HG03571 (cell line): ENCODE data around the gene HSPBP1.

Experiments
- ATAC-seq: cut with Tn5 transposase; IDR thresholded peaks from one replicate; pipeline ENCODE4 v1.9.1; 2021; ENCODE audit not compliant: unreplicated experiment

Gene HSPBP1

GRCh38 chr19:55256562-55257460, 23.1 kb downstream of the HSPBP1 start:
- no peak for ATAC-seq

- no peak for ATAC-seq
Observed at GRCh38 chr19:55255618-55256423, 24.1 kb downstream of the HSPBP1 start.

DNA sequence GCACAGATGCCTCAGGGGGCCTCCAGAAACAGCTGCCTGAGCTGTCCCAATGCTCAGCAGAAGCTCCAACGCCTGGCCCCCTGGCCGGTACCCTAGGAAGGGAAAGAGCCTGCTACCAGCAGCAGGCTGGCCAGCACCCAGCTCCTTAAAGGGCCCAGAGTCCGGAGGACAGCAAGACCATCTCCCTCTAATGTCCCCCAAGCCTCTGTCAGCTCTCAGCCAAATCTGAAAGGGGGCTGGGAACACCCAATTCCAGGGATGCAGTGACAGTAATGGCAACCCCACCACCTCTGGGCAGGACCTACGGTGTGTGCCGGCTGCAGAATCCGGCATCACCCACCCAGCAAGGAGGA, 25.3 kb downstream of the HSPBP1 start:
- no peak for ATAC-seq

DNA sequence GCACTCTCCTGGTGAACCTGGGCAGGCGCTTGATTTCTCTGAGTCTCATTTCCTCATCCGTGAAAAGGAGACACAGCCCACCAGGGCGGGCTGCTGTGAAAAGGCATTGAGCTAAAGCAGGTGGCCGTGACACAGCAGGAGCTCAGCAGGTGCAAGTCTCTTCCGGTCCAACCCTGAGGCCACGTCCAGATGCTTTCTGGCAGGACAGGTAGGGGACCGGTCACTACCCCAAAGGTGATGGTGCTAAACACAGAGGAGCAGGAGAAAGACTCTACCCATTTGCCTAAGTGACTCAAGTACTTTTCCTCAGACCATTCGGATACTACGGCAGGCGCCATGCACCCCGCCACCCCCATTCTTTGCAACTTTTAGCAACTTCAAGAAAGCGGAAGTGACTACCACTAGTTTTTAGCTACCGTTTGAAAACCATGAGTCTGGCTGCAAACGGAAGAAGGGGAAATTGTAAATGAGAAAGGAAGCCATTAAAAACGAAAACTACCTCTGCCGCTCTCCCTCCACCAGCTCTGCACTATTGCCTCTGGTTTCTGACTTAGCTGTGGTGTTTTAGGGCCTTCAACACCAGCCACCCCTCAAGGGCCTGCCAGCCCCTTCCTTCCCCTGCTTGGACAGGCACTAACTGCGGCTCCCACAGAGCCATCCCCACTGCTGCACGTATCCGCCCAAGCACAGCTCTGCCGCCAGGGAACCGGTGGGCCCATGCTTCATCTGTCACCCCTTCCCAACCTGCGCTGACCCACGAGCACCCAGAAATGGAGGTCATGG, 25.9 kb downstream of the HSPBP1 start:
- ATAC-seq = peak; percentile 40

GRCh38 chr19:55252760-55253663, 26.9 kb downstream of the HSPBP1 start:
- no peak for ATAC-seq

DNA sequence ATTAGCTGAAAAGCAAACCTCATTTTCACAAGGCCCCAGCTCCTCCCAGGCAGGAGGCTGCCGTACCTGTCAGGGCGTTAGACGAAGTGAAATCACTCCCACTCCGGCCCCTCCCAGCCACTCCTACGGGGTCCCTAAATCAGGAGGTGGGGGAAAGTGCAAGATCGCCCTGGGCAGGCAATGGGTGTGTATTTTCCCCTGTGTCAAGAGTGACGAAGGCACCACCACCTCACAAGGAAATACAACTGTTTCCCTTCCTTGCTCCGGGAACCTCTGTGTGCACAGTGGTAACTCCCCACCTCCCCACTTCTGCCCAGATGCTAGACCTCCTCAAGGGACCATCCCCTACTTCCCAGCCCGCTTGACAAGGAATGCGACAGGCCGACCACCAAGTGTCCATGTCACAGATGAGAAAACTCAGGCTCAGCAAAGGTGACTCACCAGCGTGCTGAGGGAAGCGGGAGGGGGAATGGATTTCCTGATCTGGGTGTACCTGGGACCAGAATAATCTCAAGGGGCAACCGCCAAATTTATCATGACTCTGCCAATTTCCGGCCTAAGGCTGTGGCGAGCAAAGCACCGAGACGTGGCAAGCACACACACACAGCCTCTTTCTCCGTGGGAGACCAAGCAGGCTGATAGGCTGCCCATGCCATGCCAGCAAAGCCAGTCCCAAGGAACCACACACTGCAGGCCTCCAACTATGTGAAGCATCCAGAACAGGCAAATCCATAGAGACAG, 28.4 kb downstream of the HSPBP1 start:
- no peak for ATAC-seq

DNA sequence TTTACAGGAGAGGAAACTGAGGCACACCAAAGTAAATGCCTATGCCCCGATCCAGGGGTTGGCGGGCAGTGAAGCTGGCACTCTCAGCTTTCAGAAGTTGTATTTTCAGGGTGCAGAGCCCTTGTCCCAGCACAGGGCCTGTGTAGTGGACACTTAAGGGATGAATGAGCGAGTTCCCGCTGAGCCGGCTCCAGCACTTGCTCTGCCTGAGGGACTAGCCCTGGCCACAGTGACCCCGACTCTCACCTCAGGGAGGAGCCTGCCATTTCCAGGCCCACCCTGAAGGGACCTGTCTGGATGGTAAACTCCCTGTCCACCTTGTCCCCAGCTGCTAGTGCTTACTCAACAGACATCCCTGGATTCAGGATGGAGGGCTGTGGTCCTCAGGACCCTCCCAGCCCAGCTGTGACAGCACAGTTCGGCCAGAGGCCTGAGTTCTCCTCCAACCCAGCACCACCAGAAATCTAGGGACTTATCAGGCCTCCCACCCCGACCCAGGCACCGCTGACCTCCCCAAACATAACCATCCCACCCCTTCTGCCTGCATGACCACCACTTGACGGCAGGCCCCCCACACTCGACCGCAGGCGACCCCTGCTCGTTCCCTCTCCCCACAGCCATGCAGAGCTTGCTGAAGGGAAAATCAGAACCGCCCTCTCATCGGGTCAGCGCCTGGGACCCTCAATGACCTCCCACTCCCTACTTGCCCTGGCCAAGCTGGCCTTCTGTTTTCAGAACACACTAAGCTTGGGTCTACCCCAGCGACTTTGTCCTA, 29.5 kb downstream of the HSPBP1 start:
- no peak for ATAC-seq

- no peak for ATAC-seq
Observed at GRCh38 chr19:55249841-55250240, 30.1 kb downstream of the HSPBP1 start.

DNA sequence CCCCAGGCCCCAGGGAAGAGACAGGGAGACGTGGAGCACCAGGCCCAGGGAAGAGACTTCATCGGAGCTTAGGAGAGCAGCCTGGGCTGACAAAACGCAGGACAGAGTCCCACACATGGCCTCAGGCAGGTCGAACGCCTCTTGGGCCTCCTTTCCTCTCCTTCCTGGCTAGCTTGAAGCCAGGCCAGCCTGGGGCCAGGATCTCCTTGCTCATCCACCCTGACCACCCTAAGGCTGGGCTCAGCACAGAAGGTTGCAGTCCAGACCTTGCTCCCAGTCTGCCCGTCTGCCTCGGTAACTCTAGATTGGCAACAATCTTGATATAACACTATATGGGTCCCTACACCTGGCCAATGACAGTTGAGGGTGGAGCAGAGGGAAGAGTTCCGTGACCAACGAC, 31.2 kb downstream of the HSPBP1 start:
- no peak for ATAC-seq

DNA sequence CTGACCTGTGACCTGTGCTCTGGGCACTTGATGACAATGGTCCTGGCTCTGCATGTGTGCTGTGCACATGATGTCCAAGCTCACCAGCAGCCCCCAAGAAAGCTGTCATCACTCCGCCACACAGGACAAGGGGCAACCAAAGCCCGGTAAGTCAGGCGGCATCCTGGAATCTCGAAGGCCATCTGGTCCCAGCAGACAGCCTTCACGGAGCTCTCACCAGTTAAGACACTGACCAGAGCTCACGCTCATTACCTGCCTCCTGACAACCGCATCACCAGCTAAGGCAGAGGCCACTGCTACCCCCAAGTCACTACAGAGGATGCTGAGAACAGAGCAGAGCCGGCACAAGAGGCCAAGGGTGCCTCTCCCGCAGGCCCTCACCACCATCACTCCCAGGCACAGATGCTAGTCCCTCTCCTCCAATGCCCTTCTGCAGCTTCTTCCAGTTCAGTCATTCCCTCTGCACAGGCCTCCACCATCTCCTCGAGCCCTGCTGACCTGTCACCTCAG, 31.7 kb downstream of the HSPBP1 start:
- ATAC-seq = no peak

DNA sequence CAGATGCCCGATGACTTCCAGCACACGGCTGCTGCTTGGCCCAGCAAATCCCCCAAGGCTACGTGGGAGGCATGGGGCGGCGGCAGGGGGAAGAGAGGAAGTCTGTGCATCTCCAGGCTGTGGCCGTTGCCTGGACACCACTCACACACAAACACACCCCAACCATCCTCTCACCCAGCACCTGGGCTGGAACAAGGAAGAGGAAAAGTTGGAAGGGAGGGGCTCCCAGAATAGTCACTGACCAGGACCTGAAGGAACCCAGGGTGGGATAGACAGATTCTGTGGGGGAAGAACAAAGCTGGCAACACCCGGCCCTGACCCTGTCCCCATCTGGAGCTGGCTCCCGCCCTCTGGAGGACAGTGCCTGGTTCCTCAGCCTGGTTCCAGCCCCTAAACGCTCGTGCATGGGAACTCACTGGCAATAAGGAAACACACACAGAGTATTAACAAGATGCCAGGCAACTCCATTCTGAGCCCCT, 32.2 kb downstream of the HSPBP1 start:
- ATAC-seq = no peak

DNA sequence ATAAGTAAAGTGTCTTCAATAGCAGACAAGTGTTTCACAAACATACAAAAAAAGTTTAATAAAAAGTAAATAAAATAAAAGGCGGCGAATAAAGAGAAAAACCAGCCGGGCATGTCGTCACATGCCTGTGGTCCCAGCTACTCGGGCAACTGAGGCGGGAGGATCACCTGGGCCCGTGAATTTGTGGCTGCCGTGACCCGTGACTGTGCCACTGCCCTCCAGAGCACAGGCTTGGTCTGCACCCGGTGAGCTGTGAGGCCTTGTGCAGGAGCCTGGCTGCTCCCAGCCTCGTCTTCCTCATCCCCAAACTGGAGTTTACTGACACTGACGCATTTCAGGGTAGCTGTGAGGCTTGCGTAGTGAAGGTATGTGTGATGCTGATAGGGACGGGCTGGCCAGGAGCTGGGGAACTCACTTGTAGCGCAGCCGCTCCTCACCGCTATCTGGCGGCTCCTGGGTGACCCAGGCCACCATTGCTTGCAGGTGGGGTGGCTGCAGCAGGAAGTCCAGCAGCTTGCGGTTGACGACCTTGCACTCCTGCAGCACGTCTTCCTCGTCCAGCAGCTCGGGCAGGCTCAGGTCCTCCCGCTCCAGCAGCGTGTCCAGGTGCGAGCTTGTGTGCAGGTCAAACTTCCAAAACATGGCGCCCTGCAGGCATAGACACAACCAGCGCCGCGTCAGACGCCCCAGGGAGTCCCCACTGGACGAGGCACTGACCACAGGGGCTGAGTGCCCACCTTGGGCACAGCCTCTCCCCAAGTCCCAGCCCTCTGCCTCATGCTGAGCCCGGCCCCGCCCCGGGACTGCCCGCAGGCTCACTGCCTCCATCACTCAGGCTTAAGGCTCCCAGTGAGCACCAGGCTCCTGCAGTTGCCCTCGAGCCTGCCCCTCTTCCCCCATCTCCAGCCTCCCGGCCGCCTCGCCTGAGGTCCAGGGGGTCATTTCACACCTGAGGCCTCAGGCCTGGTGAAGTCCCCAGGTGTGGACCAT, 33.2 kb downstream of the HSPBP1 start:
- no peak for ATAC-seq

DNA sequence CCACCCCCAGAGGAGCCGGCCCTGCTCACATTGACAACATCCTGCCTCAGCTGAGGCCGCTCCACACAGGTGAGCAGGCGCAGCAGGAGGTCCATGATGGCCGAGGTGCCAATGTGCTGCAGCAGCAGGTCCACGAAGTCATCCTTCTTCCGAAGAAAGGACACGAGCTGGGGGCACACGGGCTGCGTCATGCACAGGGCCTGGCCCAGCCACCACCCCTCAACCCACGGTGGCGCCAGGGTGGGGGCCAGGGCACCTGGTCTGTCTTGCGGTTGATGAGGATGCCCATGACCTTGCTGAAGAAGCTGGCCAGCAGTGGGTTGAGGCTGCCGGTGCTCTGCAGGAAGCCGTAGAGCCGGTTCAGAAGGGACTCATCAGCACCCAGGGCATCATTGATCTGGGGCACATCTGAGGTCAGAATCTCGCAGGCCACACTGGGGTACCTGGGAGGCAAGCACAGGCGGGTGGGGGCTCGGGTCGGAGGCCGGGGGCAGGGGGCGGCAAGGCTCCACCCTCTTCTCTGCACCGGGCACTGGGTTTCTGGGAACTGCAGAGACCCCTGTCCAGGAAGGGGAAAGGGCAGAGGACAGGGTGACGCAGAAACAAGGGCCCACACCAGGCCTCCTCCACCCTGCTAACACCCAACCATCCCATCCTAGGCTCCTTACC, 34.5 kb downstream of the HSPBP1 start:
- ATAC-seq = no peak

- ATAC-seq = no peak
Observed at GRCh38 chr19:55244004-55244680, 35.8 kb downstream of the HSPBP1 start.

DNA sequence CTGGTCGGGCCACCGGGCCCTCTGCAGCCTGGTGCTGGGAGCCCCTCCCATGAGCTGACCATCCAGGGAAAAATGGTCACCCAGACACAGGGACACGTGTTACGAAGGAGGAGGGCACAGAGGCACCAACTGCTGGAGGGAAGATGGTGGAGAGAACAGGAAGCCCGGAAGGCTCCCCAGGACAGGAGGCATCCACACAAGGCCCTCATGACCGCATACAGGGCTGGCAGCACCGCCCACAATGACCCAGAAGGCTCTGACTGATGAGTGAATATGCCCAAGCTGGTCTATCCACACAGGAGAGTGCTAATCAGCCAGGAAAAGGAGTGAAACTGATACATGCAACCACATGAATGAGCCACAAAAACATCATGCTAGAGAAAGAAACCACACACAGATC, 37.4 kb downstream of the HSPBP1 start:
- ATAC-seq = no peak

DNA sequence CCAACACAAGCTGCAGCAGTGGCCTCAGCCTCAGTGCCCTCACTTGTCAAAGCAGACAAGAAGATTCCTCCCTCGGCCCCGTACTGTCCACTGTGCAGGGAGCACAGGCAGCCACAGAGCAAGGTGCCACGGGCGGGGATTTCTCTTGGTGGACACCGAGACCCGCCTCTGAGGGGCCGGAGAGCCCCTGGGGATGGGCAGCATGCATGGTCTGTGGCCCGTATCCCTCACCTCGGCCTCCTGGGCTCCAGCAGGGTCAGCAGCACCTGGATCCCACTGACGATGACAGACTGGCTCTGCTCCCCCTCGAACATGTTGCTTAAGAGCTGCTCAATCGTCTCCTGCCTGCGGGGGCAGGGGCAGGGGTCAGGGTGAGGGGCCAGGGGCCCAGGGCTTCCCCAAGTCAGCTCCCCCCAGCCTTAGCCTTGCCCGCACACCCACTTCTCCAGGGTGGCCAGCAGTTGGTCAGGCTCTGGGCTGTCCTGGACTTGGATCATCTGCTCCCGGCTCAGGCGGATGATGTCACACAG, 37.9 kb downstream of the HSPBP1 start:
- ATAC-seq = no peak
